ENCODE results near the gene PAPSS1.

PAPSS1 gene

GRCh38 chr4:107619731-107620130 lies 100.3 kb downstream of the PAPSS1 start:
- no peak for DNase-seq

GRCh38 chr4:107619066-107619465 lies 101.0 kb downstream of the PAPSS1 start:
- DNase-seq: no peak

GRCh38 chr4:107618656-107619055 lies 101.4 kb downstream of the PAPSS1 start:
- DNase-seq: no peak

GRCh38 chr4:107616838-107617389 lies 103.1 kb downstream of the PAPSS1 start:
- DNase-seq: no peak

GRCh38 chr4:107615809-107616208 lies 104.2 kb downstream of the PAPSS1 start:
- no peak for DNase-seq

- no peak for DNase-seq
Observed at GRCh38 chr4:107603430-107603829, 116.6 kb downstream of the PAPSS1 start.

- DNase-seq: no peak
Observed at GRCh38 chr4:107600983-107601382, 119.1 kb downstream of the PAPSS1 start.

GRCh38 chr4:107600436-107600835 lies 119.6 kb downstream of the PAPSS1 start:
- DNase-seq: no peak

GRCh38 chr4:107599841-107600240 lies 120.2 kb downstream of the PAPSS1 start:
- no peak for DNase-seq

GRCh38 chr4:107593230-107593629 lies 126.8 kb downstream of the PAPSS1 start:
- DNase-seq: no peak

- DNase-seq: no peak
Observed at GRCh38 chr4:107592519-107592918, 127.5 kb downstream of the PAPSS1 start.

GRCh38 chr4:107589269-107589668 lies 130.8 kb downstream of the PAPSS1 start:
- no peak for DNase-seq

- no peak for DNase-seq
Observed at GRCh38 chr4:107586371-107586770, 133.7 kb downstream of the PAPSS1 start.

- DNase-seq: no peak
Observed at GRCh38 chr4:107579099-107579498, 140.9 kb downstream of the PAPSS1 start.

GRCh38 chr4:107578321-107578720 lies 141.7 kb downstream of the PAPSS1 start:
- DNase-seq: no peak

GRCh38 chr4:107577743-107578142 lies 142.3 kb downstream of the PAPSS1 start:
- DNase-seq: no peak

- no peak for DNase-seq
Observed at GRCh38 chr4:107575243-107575642, 144.8 kb downstream of the PAPSS1 start.

- DNase-seq: no peak
Observed at GRCh38 chr4:107572281-107572680, 147.8 kb downstream of the PAPSS1 start.

- no peak for DNase-seq
Observed at GRCh38 chr4:107570952-107571351, 149.1 kb downstream of the PAPSS1 start.

- no peak for DNase-seq
Observed at GRCh38 chr4:107564326-107564725, 155.7 kb downstream of the PAPSS1 start.
